Uterus (tissue), 4 donors: Measurements from ENCODE around the gene DTD1. TPM values are rescaled to one million over a fixed set of nuclear protein-coding genes. Genes with fewer than 3 reads are reported as not detected.

Experiments
- DNase-seq, 2 donors: peaks; one replicate each; pipeline ENCODE4 v3.0.0-alpha.2; 2019 to 2020
- H3K27ac ChIP-seq, 2 donors: fragments of 200-600 bp; sonication (generic); 1 replicate in 1 of 2; 2 replicates in 1 of 2; pipeline ENCODE4 v1.5.1; 2016 to 2018
- H3K27me3 ChIP-seq, 2 donors: fragments of 200-600 bp; sonication (generic); one replicate each; pipeline ENCODE4 v1.5.1; 2018 to 2019; ENCODE audit warnings: control low read depth in 1 of 2
- H3K36me3 ChIP-seq, 2 donors: fragments of 200-600 bp; sonication (generic); one replicate each; pipeline ENCODE4 v1.5.1; 2019; ENCODE audit warnings: control low read depth in 1 of 2
- H3K4me1 ChIP-seq, 2 donors: fragments of 200-600 bp; sonication (generic); one replicate each; pipeline ENCODE4 v1.5.1; 2018 to 2019; ENCODE audit warnings: control low read depth in 1 of 2
- H3K4me3 ChIP-seq, 2 donors: fragments of 200-600 bp; sonication (generic); 1 replicate in 1 of 2; 2 replicates in 1 of 2; pipeline ENCODE4 v1.5.1; 2018 to 2019; ENCODE audit warnings: mild to moderate bottlenecking in 1 of 2
- H3K9me3 ChIP-seq, 2 donors: fragments of 200-600 bp; sonication (generic); one replicate each; pipeline ENCODE4 v1.5.1; 2019; ENCODE audit warnings: control low read depth in 1 of 2
- POLR2A ChIP-seq, 2 donors: fragments of 450-650 bp; IDR thresholded peaks; one replicate each; pipeline ENCODE4 v1.6.1; 2016; ENCODE audit warnings: antibody characterized with exemption in 2 of 2, mild to moderate bottlenecking in 1 of 2, moderate library complexity in 1 of 2
- intact Hi-C: fragments of 100-400 bp; cut with DNase I; formaldehyde crosslinking; loops from one replicate; pipeline ENCODE4 v1.15.1; 2023; ENCODE audit warnings: low total_unique reads
- total RNA-seq, 4 donors: library from RNA; depleted of rRNA in 3 of 4; stranded (reverse); fragments of >200 nt in 3 of 4; gene quantifications; one replicate each; pipeline versions ENCODE4 v1.1.0 to v1.2.4, GENCODE V29; 2014 to 2023
- TF ChIP-seq, protein P1 (sequence below), 4 experiments: fragments of 200-600 bp in 2 of 4; fragments of 450-650 bp in 2 of 4; sonication (generic) in 2 of 4; IDR thresholded peaks; one replicate each; pipeline ENCODE4 v1.5.1; 2016 to 2019; ENCODE audit warnings: antibody characterized with exemption in 4 of 4, mild to moderate bottlenecking in 2 of 4, moderate library complexity in 1 of 4
- donor health status: DM: yes; HTN: yes; CAD: no.

DTD1 gene
- total RNA-seq, 4 donors from 2014 or later: 23.4 to 38.3 (median 30.7) TPM

- no peaks in the 10 kb centered on the region for H3K9me3 ChIP-seq
- no peak overlapping the region for H3K4me3 ChIP-seq
- H3K27ac ChIP-seq: no peak overlapping the region
- H3K36me3 ChIP-seq: no peaks in the 10 kb centered on the region
- H3K4me1 ChIP-seq: no peaks in the 10 kb centered on the region
- intact Hi-C loops: no loop called here
- no peak for TF ChIP-seq POLR2A (IDR thresholded peaks at IDR 0.05)
- TF ChIP-seq, protein P1, sequence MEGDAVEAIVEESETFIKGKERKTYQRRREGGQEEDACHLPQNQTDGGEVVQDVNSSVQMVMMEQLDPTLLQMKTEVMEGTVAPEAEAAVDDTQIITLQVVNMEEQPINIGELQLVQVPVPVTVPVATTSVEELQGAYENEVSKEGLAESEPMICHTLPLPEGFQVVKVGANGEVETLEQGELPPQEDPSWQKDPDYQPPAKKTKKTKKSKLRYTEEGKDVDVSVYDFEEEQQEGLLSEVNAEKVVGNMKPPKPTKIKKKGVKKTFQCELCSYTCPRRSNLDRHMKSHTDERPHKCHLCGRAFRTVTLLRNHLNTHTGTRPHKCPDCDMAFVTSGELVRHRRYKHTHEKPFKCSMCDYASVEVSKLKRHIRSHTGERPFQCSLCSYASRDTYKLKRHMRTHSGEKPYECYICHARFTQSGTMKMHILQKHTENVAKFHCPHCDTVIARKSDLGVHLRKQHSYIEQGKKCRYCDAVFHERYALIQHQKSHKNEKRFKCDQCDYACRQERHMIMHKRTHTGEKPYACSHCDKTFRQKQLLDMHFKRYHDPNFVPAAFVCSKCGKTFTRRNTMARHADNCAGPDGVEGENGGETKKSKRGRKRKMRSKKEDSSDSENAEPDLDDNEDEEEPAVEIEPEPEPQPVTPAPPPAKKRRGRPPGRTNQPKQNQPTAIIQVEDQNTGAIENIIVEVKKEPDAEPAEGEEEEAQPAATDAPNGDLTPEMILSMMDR (IDR thresholded peaks at IDR 0.05): no peak
- no peak for DNase-seq
- no peaks in the 10 kb centered on the region for H3K27me3 ChIP-seq
Measured at GRCh38 chr20:18645196-18645745, 57.4 kb downstream of the DTD1 start.

DNA sequence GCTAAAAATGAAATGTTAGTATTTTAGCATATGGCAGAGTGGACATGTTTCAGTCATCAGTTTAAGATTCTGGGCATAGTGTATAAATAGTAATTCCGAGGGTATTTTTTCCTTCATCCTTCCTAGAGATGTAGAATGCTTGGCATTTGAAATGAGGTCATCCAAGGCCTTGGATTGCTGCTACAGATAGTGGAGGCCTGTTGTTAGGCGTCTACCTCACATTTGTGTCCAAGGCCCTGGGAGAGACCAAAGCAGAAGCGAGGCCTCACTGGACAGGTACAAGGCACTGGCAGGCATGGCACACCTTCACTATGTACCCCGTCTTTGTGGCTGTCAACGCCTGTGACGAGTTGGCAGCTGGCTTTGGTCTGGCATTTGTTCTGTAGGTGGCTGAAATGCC lies 58.0 kb downstream of the DTD1 start:
- intact Hi-C loops: no loop called here
- TF ChIP-seq, protein P1 (IDR thresholded peaks at IDR 0.05): no peak
- no peak for TF ChIP-seq POLR2A (IDR thresholded peaks at IDR 0.05)
- no peaks in the 10 kb centered on the region for H3K27me3 ChIP-seq
- H3K4me3 ChIP-seq: no peak overlapping the region
- no peaks in the 10 kb centered on the region for H3K36me3 ChIP-seq
- H3K4me1 ChIP-seq: no peaks in the 10 kb centered on the region
- DNase-seq: no peak
- H3K9me3 ChIP-seq: no peaks in the 10 kb centered on the region
- H3K27ac ChIP-seq: no peak overlapping the region

DNA sequence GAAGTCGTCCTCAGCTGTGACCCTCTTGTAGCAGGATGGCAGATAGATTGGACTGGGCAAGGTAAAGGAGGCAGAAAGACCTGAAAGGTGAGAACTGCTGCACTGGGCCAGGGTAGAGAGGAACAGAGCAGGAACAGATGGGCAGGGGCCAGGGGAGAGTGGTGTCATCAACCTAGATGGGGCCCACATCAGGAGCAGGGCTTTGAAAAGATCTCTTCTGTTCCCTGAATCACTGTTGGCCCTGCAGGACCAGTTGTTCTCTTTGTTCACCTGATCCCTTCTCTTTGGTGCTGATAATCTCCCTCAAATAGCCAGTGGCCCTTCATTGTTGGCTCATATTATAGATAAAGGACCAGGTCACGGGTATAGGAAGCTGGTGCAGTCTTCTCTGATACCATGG lies 59.9 kb downstream of the DTD1 start:
- no peak overlapping the region for H3K4me3 ChIP-seq
- H3K9me3 ChIP-seq: no peaks in the 10 kb centered on the region
- no peaks in the 10 kb centered on the region for H3K27me3 ChIP-seq
- TF ChIP-seq, protein P1 (IDR thresholded peaks at IDR 0.05): no peak
- no peak for TF ChIP-seq POLR2A (IDR thresholded peaks at IDR 0.05)
- no peaks in the 10 kb centered on the region for H3K36me3 ChIP-seq
- intact Hi-C loops: no loop called here
- no peaks in the 10 kb centered on the region for H3K4me1 ChIP-seq
- no peak overlapping the region for H3K27ac ChIP-seq
- no peak for DNase-seq

DNA sequence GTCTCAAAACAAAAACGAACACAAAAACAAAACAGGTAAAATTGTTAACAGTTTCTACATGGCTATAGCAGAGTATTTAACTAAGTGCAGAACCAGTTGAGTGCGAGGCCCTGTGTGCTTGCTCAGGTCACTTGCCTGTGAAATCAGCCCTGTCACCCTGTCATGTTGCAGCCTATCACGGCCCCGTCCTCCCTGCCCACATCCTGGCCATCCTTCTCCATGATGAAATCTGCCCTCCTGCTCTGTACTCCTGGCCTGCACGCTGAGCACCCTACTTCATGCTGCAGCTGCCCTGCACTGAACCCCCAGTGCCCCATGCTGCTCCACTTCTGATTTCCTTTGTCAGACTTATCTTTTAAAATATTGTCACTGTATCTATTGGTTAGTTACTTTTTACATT lies 62.4 kb downstream of the DTD1 start:
- DNase-seq: no peak
- no peaks in the 10 kb centered on the region for H3K4me1 ChIP-seq
- no peak for TF ChIP-seq POLR2A (IDR thresholded peaks at IDR 0.05)
- TF ChIP-seq, protein P1 (IDR thresholded peaks at IDR 0.05): no peak
- no peaks in the 10 kb centered on the region for H3K36me3 ChIP-seq
- no peaks in the 10 kb centered on the region for H3K27me3 ChIP-seq
- H3K9me3 ChIP-seq: no peaks in the 10 kb centered on the region
- intact Hi-C loops: no loop called here
- no peak overlapping the region for H3K4me3 ChIP-seq
- no peak overlapping the region for H3K27ac ChIP-seq

GRCh38 chr20:18653736-18654447 lies 66.0 kb downstream of the DTD1 start:
- TF ChIP-seq, protein P1 (IDR thresholded peaks at IDR 0.05): no peak
- TF ChIP-seq POLR2A (IDR thresholded peaks at IDR 0.05): no peak
- H3K27me3 ChIP-seq: no peaks in the 10 kb centered on the region
- DNase-seq: no peak
- H3K36me3 ChIP-seq: no peaks in the 10 kb centered on the region
- H3K4me1 ChIP-seq: no peaks in the 10 kb centered on the region
- H3K27ac ChIP-seq: peak overlapping the region in 1 of 2 donors; percentile 29
- intact Hi-C loops: no loop called here
- H3K9me3 ChIP-seq: no peaks in the 10 kb centered on the region
- no peak overlapping the region for H3K4me3 ChIP-seq
